Testis (tissue), 2 donors: ENCODE results near the gene SECTM1.

ENCODE experiments used
- POLR2A ChIP-seq: fragments of 450-650 bp; IDR thresholded peaks from one replicate; pipeline ENCODE4 v1.6.1; 2017; ENCODE audit warnings: antibody characterized with exemption, mild to moderate bottlenecking, moderate library complexity
- TF ChIP-seq, protein P1 (sequence below), 3 experiments: fragments of 450-650 bp in 2 of 3; fragments of 200-600 bp in 1 of 3; sonication (generic) in 1 of 3; IDR thresholded peaks; one replicate each; pipeline ENCODE4 v1.5.1; 2016 to 2019; ENCODE audit warnings: antibody characterized with exemption in 3 of 3, mild to moderate bottlenecking in 2 of 3, moderate library complexity in 1 of 3

DNA sequence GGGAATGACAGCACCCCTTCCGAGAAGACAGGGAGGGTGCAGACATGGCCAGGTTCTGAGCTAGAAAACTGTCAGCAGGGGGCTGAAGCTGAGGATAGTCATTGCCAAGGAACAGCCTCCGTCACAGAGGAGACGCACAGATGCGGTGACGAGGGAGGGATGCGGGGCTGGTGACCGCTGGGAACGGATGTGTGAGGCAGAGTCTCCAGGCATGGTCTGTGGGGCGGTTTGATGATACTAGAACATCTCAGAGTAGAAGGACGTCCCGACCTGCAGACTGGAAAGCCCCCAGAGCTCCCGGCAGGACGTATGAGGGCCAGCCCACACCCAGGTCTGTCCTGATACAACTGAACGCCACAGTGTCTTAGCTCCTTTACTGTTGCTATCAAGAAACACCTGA lies 58.2 kb downstream of the SECTM1 start:
- TF ChIP-seq, protein P1, sequence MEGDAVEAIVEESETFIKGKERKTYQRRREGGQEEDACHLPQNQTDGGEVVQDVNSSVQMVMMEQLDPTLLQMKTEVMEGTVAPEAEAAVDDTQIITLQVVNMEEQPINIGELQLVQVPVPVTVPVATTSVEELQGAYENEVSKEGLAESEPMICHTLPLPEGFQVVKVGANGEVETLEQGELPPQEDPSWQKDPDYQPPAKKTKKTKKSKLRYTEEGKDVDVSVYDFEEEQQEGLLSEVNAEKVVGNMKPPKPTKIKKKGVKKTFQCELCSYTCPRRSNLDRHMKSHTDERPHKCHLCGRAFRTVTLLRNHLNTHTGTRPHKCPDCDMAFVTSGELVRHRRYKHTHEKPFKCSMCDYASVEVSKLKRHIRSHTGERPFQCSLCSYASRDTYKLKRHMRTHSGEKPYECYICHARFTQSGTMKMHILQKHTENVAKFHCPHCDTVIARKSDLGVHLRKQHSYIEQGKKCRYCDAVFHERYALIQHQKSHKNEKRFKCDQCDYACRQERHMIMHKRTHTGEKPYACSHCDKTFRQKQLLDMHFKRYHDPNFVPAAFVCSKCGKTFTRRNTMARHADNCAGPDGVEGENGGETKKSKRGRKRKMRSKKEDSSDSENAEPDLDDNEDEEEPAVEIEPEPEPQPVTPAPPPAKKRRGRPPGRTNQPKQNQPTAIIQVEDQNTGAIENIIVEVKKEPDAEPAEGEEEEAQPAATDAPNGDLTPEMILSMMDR (IDR thresholded peaks at IDR 0.05) = no peak
- TF ChIP-seq POLR2A = no peak
